Aorta (tissue), 5 donors: ENCODE data around the gene PHYHIPL. TPM values are rescaled to one million over a fixed set of nuclear protein-coding genes. Genes with fewer than 3 reads are reported as not detected.

Experiments
- ATAC-seq: fragments of 200-7000 bp; cut with Tn5 transposase; one replicate; pipeline ENCODE4 v1.9.1; 2022; ENCODE audit warnings: moderate library complexity; ENCODE audit not compliant: low FRiP score
- DNase-seq, 2 donors: peaks; one replicate each; pipeline ENCODE4 v3.0.0-alpha.2; 2020
- H3K27ac ChIP-seq, 2 donors: one replicate each; pipeline ENCODE4 v1.5.1; 2013; ENCODE audit warnings: low read length in 2 of 2, mild to moderate bottlenecking in 2 of 2, moderate library complexity in 2 of 2, control low read depth in 1 of 2, inconsistent platforms in 1 of 2, low read depth in 1 of 2
- H3K27me3 ChIP-seq, 2 donors: one replicate each; pipeline ENCODE4 v1.6.1; 2013; ENCODE audit warnings: control low read depth in 1 of 2, low read length in 1 of 2, mild to moderate bottlenecking in 1 of 2, moderate library complexity in 1 of 2; ENCODE audit not compliant: insufficient read depth in 2 of 2, control insufficient read depth in 1 of 2
- H3K36me3 ChIP-seq, 2 donors: one replicate each; pipeline ENCODE4 v1.6.1; 2013; ENCODE audit warnings: control low read depth in 1 of 2, low read length in 1 of 2, mild to moderate bottlenecking in 1 of 2; ENCODE audit not compliant: insufficient read depth in 2 of 2, control insufficient read depth in 1 of 2
- H3K4me1 ChIP-seq, 2 donors: one replicate each; pipeline ENCODE4 v1.6.1; 2013; ENCODE audit warnings: low read length in 2 of 2, control low read depth in 1 of 2, mild to moderate bottlenecking in 1 of 2, moderate library complexity in 1 of 2; ENCODE audit not compliant: insufficient read depth in 2 of 2, control insufficient read depth in 1 of 2
- H3K4me3 ChIP-seq, 2 donors: one replicate each; pipeline ENCODE4 v1.5.1; 2013; ENCODE audit warnings: low read length in 2 of 2, control low read depth in 1 of 2, mild to moderate bottlenecking in 1 of 2
- H3K9me3 ChIP-seq: one replicate; pipeline ENCODE4 v1.6.1; 2013; ENCODE audit warnings: mild to moderate bottlenecking, low read length; ENCODE audit not compliant: control insufficient read depth
- WGBS, 2 donors: extraction: QIAGEN DNeasy Blood & Tissue Kit; methylation state at CpG; one replicate each; pipeline ENCODE4 v1.1.7; 2013; 5-methylcytosine and 5-hydroxymethylcytosine counted together
- intact Hi-C, 2 donors: fragments of 100-400 bp; cut with DNase I; formaldehyde crosslinking; loops; one replicate each; pipeline versions ENCODE4 v1.14.2 to v1.15.0; 2022
- polyA plus RNA-seq, 2 donors: library from polyadenylated mRNA; stranded (reverse); fragments of 200-250 nt; gene quantifications; one replicate each; pipeline ENCODE4 v1.2.3, GENCODE V29; 2013
- total RNA-seq, 2 donors: library from RNA; stranded (reverse); fragmentation: NEBNext Ultra II Directional; extraction: Animal tissue kit (Norgen Biotek cat#: 25700); gene quantifications; one replicate each; pipeline ENCODE4 v1.2.1, GENCODE V29; 2021
- donor health status: healthy with polysubstance abuse.
- donor health status: Bipolar disorder and iron deficiency.
- donor health status: DM: no; HTN: no; CAD: no.
- donor health status: DM: no; HTN: no; CAD: no.
- donor health status: DM: yes; HTN: yes; CAD: no.

Gene PHYHIPL
- total and polyA plus RNA-seq, 4 donors = 0.19 to 2.3 (median 0.54) TPM

DNA sequence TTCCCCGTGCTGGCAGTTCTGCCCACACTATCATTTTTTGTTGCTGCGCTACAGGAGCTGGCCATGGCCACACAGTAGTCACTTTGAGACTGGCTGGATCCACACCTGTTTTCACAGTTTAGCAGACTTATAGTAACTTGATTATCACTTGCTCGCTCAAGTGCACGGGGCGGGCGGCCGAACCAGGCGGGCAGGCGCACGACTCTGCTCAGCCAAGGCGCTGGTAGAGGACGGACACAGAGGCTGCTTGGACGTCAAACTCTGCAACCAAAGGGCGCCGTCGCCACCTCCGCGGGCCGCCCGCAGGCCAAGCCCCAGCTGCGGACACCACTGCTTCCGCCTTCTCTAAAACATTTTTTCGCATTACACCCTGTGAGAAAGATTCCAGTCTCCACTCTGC, 38.4 kb upstream of the PHYHIPL start:
- Histone ChIP-seq H3K4me3 (no peak overlapping the region), H3K4me1 (no peaks in the 10 kb centered on the region), H3K9me3 (no peaks in the 10 kb centered on the region), H3K27ac (no peak overlapping the region), H3K36me3 (no peaks in the 10 kb centered on the region), H3K27me3 (no peaks in the 10 kb centered on the region)
- WGBS, 2 donors = 95 to 96% methylated on average over 23 of the region's 23 CpGs
- ATAC-seq = no peak
- intact Hi-C loops = no loop called here
- DNase-seq = peak in 1 of 2 donors; percentile 70

DNA sequence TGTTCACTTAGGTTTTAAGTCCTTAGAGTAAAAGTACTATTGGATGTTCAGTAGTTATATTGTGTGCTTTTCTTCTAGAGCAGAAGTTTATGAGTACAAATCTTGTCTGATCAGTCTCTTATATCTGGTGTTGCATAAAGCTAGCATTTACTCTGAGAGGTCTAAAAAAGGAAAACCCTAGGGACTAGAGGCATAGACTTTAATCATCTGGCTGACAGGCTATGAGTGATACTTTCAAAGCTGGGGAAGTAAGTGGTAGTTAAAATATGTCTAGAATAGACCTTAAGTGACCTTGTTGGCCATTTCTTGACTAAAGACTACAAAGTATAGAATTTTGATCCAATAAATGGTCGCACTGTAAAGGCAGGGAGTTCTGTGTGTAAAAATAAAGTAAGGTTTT, 32.9 kb upstream of the PHYHIPL start:
- intact Hi-C loops = no loop called here
- DNase-seq (no peak), ATAC-seq (no peak)
- Histone ChIP-seq H3K4me3 (no peak overlapping the region), H3K27me3 (no peaks in the 10 kb centered on the region), H3K27ac (no peak overlapping the region), H3K36me3 (no peaks in the 10 kb centered on the region), H3K4me1 (no peaks in the 10 kb centered on the region), H3K9me3 (no peaks in the 10 kb centered on the region)
- WGBS, 2 donors = 35 to 44% methylated on average over 1 of the region's 1 CpG

DNA sequence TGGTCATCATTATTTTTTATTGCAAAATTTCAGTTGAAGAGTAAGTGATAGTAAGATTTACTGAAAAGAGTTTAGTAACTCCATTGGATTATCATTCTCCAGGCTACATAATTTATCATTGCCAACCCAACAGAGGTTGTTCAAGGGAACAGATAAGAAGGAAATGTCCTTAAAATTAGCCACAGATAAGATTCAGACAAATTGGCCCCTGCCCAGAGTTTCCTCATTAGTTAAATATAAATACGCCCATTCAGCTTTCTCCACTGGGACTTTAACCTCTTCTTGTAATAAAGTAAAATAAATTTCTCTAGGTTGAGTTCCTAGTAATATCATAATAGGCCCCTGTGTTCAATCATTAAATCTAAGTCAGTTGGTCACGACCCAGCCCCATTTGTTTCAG, 27.7 kb upstream of the PHYHIPL start:
- ATAC-seq (no peak), DNase-seq (no peak)
- H3K36me3 ChIP-seq = no peaks in the 10 kb centered on the region
- H3K4me1 ChIP-seq = no peaks in the 10 kb centered on the region
- intact Hi-C loops = no loop called here
- no peak overlapping the region for H3K27ac ChIP-seq
- H3K9me3 ChIP-seq = no peaks in the 10 kb centered on the region
- no peaks in the 10 kb centered on the region for H3K27me3 ChIP-seq
- WGBS, 2 donors = 54 to 58% methylated on average over 2 of the region's 2 CpGs
- H3K4me3 ChIP-seq = no peak overlapping the region

DNA sequence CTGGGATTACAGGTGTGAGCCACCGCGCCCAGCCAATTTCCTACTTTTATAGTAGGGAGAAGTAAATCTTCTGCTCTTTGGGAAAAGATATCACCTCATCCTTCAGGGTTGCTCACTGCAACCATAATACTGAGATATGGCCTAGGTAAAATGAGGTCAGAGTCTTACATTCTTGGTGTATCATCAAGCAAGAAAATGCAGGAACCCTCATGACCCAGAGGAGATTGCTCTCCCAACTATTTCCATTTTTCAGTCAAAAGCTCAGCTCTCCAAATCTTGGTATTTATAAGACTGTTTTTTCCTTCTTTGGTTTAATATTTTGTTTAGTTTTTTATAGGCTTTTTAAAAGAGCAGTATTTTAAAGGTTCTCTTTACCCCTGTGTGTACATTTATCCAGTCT, 20.9 kb upstream of the PHYHIPL start:
- no peak for ATAC-seq
- H3K9me3 ChIP-seq = no peaks in the 10 kb centered on the region
- no peak overlapping the region for H3K27ac ChIP-seq
- WGBS, 2 donors = 97 to 99% methylated on average over 2 of the region's 2 CpGs
- no peaks in the 10 kb centered on the region for H3K4me1 ChIP-seq
- no peaks in the 10 kb centered on the region for H3K36me3 ChIP-seq
- DNase-seq = no peak
- intact Hi-C loops = no loop called here
- H3K27me3 ChIP-seq = no peaks in the 10 kb centered on the region
- H3K4me3 ChIP-seq = no peak overlapping the region

DNA sequence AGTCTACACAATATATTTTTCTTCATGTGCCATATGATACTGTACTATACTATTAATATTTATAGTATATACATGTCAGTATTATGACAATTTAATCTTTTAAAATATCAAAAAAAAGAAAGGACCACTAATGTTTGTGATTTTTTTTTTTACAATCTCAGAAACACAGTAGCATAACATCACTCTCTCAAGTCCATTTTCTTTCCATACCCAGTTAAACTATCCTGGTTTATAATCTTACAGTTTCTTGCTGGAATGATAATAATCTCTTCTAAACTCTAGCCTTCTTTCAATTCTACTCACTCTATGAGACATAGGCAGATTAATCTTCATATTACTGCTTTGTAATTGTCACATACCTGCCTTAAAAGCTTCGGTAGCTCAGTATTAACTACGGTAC, 8.9 kb upstream of the PHYHIPL start:
- Histone ChIP-seq H3K9me3 (no peaks in the 10 kb centered on the region), H3K4me3 (no peak overlapping the region), H3K27me3 (no peaks in the 10 kb centered on the region), H3K36me3 (no peaks in the 10 kb centered on the region), H3K27ac (no peak overlapping the region), H3K4me1 (no peaks in the 10 kb centered on the region)
- whole genome bisulfite sequencing, 2 donors = 97 to 98% methylated on average over 2 of the region's 2 CpGs
- ATAC-seq (no peak), DNase-seq (no peak)
- intact Hi-C loops = no loop called here

DNA sequence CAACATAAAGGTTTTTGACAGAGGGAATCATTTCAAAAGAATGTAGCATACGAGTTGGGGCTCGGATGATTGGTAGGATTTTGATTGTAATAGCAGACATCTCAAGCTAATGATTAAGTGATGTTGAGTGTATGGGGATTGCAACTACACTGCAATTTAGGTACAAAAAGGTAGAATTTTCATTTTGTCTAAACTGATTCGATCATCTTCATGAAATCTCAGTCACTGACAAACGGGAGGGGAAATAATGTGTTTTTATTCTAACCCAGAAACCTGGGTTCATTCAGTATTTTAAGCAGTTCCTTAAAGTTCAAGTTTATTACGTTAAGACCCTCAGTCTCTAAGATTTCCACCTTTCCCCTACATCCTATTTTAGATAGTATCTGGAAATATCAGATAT, 3.9 kb upstream of the PHYHIPL start:
- H3K9me3 ChIP-seq = no peaks in the 10 kb centered on the region
- no peak overlapping the region for H3K4me3 ChIP-seq
- H3K4me1 ChIP-seq = peaks cover 0 to 1% of the 10 kb centered on the region in 2 donors
- WGBS, 2 donors = 90 to 91% methylated on average over 5 of the region's 5 CpGs
- ATAC-seq (no peak), DNase-seq (no peak)
- no peaks in the 10 kb centered on the region for H3K36me3 ChIP-seq
- intact Hi-C loops = loop anchor here in 1 of 2 donors (10.0 kb wide), 1 partner anchor 388 kb away; no protein-coding TSS in a partner anchor
- no peaks in the 10 kb centered on the region for H3K27me3 ChIP-seq
- H3K27ac ChIP-seq = no peak overlapping the region

DNA sequence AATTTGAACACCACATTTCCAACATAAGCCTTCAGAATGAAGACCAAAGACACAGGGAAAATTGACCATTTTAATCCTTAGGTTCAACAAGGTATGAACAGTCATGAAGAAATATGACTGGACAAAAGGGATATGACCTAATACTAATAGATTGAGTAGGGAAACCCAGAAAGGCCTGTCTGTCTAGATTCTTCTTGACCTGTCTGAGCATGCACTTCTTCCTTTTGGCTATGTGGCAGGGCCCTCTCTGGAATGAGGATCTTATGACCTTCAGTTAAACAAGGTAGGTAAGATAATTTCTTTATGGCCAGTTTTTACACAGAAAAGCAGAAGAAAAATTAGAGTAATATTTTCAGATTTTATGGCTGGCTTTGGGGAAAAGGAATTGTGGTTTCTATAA, 3.0 kb upstream of the PHYHIPL start:
- no peak for ATAC-seq
- no peak for DNase-seq
- H3K27me3 ChIP-seq = no peaks in the 10 kb centered on the region
- no peak overlapping the region for H3K27ac ChIP-seq
- intact Hi-C loops = loop anchor here in 1 of 2 donors (10.0 kb wide), 1 partner anchor 389 kb away; no protein-coding TSS in a partner anchor
- no peaks in the 10 kb centered on the region for H3K36me3 ChIP-seq
- no peaks in the 10 kb centered on the region for H3K9me3 ChIP-seq
- H3K4me1 ChIP-seq = peaks cover 0 to 1% of the 10 kb centered on the region in 2 donors
- no peak overlapping the region for H3K4me3 ChIP-seq

DNA sequence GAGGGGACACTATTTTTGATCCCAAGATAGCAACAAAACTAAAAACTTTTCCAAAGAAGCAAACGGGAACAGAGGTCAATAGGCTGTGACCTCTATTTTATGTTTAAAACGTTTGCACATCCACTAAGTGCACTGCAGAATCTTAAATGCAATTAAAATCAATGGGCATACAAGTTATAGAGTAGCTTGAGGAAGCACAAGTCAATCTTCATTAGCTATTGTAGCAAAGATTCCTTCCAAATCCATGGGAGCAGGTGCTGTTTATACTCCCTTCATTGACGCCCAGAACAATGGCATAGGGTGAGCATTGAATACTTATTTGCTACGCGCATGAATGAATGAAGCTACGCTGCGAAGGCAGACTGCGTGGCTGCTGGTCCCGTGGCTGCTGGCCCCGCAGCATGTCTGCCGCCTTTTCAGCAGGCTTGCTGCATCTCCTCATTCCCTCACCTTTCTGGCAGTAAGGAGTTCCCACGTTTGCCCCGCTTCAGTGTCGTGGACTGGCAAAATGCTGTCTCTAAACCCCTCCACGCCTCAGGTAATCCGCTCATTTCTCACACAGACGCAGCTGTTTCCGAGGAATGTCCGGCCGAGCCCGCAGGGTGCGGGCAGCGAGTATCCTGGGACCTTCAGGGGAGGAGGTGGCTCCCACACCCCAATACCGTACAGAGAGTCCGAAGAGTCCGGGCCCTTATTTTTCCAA, 754 bp upstream of the PHYHIPL start:
- peak overlapping the region in 1 of 2 donors; percentile 49 for H3K4me3 ChIP-seq
- intact Hi-C loops = loop anchor here (5.0 to 10.0 kb wide), 3 partner anchors 98 to 391 kb away; no protein-coding TSS in a partner anchor
- DNase-seq = peak in 1 of 2 donors; percentile 54

More for the DNA sequence above, 754 bp upstream of the PHYHIPL start:
- peak; percentile 11 for ATAC-seq
- 17% methylated on average over 26 of the region's 26 CpGs for WGBS, 2 donors
- no peaks in the 10 kb centered on the region for H3K36me3 ChIP-seq
- H3K4me1 ChIP-seq = peaks cover 0 to 1% of the 10 kb centered on the region in 2 donors
- H3K27me3 ChIP-seq = no peaks in the 10 kb centered on the region
- H3K27ac ChIP-seq = no peak overlapping the region
- no peaks in the 10 kb centered on the region for H3K9me3 ChIP-seq
